SK-N-SH (cell line): ENCODE measurements around the gene SHISAL1.

Experiments used
- CHD2 ChIP-seq: fragments of 150-350 bp; IDR thresholded peaks from 2 replicates; pipeline ENCODE4 v1.6.1; 2018; ENCODE audit warnings: low read length; ENCODE audit not compliant: partially characterized antibody
- FOXJ3 ChIP-seq: sonication (generic); formaldehyde crosslinking; IDR thresholded peaks from 2 replicates; pipeline ENCODE4 v1.5.1; 2020; ENCODE audit warnings: mild to moderate bottlenecking, missing genetic modification reagents
- JUND ChIP-seq: IDR thresholded peaks from 2 replicates; pipeline ENCODE4 v1.4.0; 2012
- MXI1 ChIP-seq: IDR thresholded peaks from 2 replicates; pipeline ENCODE4 v1.6.1; 2012; ENCODE audit warnings: mild to moderate bottlenecking, low read depth, low read length, improper control_type of control experiment
- NFIC ChIP-seq: IDR thresholded peaks from 2 replicates; pipeline ENCODE4 v1.4.0; 2012; ENCODE audit warnings: borderline replicate concordance
- NRF1 ChIP-seq: IDR thresholded peaks from 2 replicates; pipeline ENCODE4 v1.6.1; 2012; ENCODE audit warnings: low read depth, mild to moderate bottlenecking, low read length
- POLR2AphosphoS5 ChIP-seq: IDR thresholded peaks from 2 replicates; pipeline ENCODE4 v1.6.1; 2012; ENCODE audit warnings: low read depth, low read length
- RAD21 ChIP-seq: IDR thresholded peaks from 2 replicates; pipeline ENCODE4 v1.6.1; 2012; ENCODE audit warnings: mild to moderate bottlenecking, low read length
- SMC3 ChIP-seq: IDR thresholded peaks from 2 replicates; pipeline ENCODE4 v1.6.1; 2012; ENCODE audit warnings: low read depth, low read length, improper control_type of control experiment
- TAF1 ChIP-seq: IDR thresholded peaks from 2 replicates; pipeline ENCODE4 v1.6.1; 2012; ENCODE audit warnings: low read depth, mild to moderate bottlenecking, low read length, moderate library complexity, borderline replicate concordance
- TF ChIP-seq, protein P1 (sequence below): fragments of 200-600 bp; sonication (generic); IDR thresholded peaks from 2 replicates; pipeline ENCODE4 v1.6.1; 2017; ENCODE audit warnings: antibody characterized with exemption, mild to moderate bottlenecking, moderate library complexity
- TF ChIP-seq, protein P2 (sequence below): IDR thresholded peaks from 2 replicates; pipeline ENCODE4 v1.4.0; 2012; ENCODE audit warnings: low read depth, borderline replicate concordance
- TF ChIP-seq, protein P3 (sequence below): IDR thresholded peaks from 2 replicates; pipeline ENCODE4 v1.6.1; 2012; ENCODE audit warnings: mild to moderate bottlenecking, low read depth, low read length, moderate library complexity
- TF ChIP-seq, protein P4 (sequence below): fragments of 150-350 bp; IDR thresholded peaks from 2 replicates; pipeline ENCODE4 v1.6.1; 2017; ENCODE audit warnings: antibody characterized with exemption, low read length, low read depth, borderline replicate concordance

DNA sequence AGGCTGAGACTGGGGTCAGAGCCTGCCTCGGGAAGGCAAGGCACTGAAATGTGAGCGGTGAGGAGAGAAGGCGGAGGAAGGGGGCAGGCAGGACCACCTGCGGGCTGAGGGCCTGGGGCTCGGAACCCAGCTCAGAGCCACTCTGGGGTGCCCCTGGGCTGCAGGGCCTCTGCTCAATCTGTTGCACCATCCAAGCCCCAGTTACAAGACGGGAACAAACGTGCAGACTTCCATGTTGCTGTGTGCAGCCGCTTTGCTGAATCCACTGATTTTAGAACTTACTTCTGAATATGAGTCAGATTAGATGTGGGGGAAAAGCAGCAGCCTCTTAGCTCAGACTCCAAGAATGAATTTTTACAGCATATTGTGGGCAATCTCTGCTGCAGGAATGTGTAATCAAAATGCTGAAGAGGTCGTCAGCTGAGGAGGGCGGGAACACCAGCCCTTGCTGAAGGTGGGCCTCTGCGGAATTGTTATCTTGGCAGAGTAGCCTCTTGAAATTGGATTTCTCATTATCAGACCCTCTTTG lies 110.4 kb downstream of the SHISAL1 start:
- TF ChIP-seq, protein P1, sequence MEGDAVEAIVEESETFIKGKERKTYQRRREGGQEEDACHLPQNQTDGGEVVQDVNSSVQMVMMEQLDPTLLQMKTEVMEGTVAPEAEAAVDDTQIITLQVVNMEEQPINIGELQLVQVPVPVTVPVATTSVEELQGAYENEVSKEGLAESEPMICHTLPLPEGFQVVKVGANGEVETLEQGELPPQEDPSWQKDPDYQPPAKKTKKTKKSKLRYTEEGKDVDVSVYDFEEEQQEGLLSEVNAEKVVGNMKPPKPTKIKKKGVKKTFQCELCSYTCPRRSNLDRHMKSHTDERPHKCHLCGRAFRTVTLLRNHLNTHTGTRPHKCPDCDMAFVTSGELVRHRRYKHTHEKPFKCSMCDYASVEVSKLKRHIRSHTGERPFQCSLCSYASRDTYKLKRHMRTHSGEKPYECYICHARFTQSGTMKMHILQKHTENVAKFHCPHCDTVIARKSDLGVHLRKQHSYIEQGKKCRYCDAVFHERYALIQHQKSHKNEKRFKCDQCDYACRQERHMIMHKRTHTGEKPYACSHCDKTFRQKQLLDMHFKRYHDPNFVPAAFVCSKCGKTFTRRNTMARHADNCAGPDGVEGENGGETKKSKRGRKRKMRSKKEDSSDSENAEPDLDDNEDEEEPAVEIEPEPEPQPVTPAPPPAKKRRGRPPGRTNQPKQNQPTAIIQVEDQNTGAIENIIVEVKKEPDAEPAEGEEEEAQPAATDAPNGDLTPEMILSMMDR, result no peak
- TF ChIP-seq MXI1 (no peak), NRF1 (no peak), CHD2 (no peak), TAF1 (no peak), JUND (no peak), POLR2AphosphoS5 (no peak), NFIC (no peak), FOXJ3 (CRISPR knock-in tag) (no peak), RAD21 (no peak), SMC3 (no peak)
- TF ChIP-seq, protein P2, sequence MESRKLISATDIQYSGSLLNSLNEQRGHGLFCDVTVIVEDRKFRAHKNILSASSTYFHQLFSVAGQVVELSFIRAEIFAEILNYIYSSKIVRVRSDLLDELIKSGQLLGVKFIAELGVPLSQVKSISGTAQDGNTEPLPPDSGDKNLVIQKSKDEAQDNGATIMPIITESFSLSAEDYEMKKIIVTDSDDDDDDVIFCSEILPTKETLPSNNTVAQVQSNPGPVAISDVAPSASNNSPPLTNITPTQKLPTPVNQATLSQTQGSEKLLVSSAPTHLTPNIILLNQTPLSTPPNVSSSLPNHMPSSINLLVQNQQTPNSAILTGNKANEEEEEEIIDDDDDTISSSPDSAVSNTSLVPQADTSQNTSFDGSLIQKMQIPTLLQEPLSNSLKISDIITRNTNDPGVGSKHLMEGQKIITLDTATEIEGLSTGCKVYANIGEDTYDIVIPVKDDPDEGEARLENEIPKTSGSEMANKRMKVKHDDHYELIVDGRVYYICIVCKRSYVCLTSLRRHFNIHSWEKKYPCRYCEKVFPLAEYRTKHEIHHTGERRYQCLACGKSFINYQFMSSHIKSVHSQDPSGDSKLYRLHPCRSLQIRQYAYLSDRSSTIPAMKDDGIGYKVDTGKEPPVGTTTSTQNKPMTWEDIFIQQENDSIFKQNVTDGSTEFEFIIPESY, result no peak
- TF ChIP-seq, protein P3, sequence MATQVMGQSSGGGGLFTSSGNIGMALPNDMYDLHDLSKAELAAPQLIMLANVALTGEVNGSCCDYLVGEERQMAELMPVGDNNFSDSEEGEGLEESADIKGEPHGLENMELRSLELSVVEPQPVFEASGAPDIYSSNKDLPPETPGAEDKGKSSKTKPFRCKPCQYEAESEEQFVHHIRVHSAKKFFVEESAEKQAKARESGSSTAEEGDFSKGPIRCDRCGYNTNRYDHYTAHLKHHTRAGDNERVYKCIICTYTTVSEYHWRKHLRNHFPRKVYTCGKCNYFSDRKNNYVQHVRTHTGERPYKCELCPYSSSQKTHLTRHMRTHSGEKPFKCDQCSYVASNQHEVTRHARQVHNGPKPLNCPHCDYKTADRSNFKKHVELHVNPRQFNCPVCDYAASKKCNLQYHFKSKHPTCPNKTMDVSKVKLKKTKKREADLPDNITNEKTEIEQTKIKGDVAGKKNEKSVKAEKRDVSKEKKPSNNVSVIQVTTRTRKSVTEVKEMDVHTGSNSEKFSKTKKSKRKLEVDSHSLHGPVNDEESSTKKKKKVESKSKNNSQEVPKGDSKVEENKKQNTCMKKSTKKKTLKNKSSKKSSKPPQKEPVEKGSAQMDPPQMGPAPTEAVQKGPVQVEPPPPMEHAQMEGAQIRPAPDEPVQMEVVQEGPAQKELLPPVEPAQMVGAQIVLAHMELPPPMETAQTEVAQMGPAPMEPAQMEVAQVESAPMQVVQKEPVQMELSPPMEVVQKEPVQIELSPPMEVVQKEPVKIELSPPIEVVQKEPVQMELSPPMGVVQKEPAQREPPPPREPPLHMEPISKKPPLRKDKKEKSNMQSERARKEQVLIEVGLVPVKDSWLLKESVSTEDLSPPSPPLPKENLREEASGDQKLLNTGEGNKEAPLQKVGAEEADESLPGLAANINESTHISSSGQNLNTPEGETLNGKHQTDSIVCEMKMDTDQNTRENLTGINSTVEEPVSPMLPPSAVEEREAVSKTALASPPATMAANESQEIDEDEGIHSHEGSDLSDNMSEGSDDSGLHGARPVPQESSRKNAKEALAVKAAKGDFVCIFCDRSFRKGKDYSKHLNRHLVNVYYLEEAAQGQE, result no peak
- TF ChIP-seq, protein P4, sequence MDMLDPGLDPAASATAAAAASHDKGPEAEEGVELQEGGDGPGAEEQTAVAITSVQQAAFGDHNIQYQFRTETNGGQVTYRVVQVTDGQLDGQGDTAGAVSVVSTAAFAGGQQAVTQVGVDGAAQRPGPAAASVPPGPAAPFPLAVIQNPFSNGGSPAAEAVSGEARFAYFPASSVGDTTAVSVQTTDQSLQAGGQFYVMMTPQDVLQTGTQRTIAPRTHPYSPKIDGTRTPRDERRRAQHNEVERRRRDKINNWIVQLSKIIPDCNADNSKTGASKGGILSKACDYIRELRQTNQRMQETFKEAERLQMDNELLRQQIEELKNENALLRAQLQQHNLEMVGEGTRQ, result no peak
